GM23338 (cell line): ENCODE results near the gene BHLHE23. TPM values are rescaled to one million over a fixed set of nuclear protein-coding genes. Genes with fewer than 3 reads are reported as not detected.

ENCODE experiments used
- ATAC-seq: fragments of 200-7000 bp; cut with Tn5 transposase; 3 replicates; pipeline ENCODE4 v1.9.1; 2020
- DNase-seq: peaks from one replicate; pipeline ENCODE4 v3.0.0-alpha.2; 2015; ENCODE audit warnings: low spot score
- H2AFZ ChIP-seq: fragments of 200-600 bp; sonication (generic); 2 replicates; pipeline ENCODE4 v1.8.0; 2016; ENCODE audit warnings: antibody characterized with exemption, mild to moderate bottlenecking, moderate library complexity
- H3F3A ChIP-seq: fragments of 200-600 bp; sonication (generic); replicated peaks from 2 replicates; pipeline ENCODE4 v1.8.0; 2017; ENCODE audit warnings: antibody characterized with exemption, mixed run types, low read depth
- H3K27ac ChIP-seq: fragments of 200-600 bp; sonication (generic); 2 replicates; pipeline ENCODE4 v1.6.1; 2016; ENCODE audit warnings: low read depth
- H3K27me3 ChIP-seq: fragments of 200-600 bp; sonication (generic); 2 replicates; pipeline ENCODE4 v1.8.0; 2016; ENCODE audit warnings: mild to moderate bottlenecking, mixed run types, moderate library complexity; ENCODE audit not compliant: insufficient read depth
- H3K36me3 ChIP-seq: fragments of 200-600 bp; sonication (generic); 2 replicates; pipeline ENCODE4 v1.8.0; 2016; ENCODE audit warnings: mild to moderate bottlenecking; ENCODE audit not compliant: insufficient read depth
- H3K4me1 ChIP-seq: fragments of 200-600 bp; sonication (generic); 2 replicates; pipeline ENCODE4 v1.8.0; 2016; ENCODE audit warnings: mild to moderate bottlenecking, moderate library complexity; ENCODE audit not compliant: insufficient read depth
- H3K4me2 ChIP-seq: fragments of 200-600 bp; sonication (generic); 2 replicates; pipeline ENCODE4 v1.7.1; 2017; ENCODE audit warnings: mixed run types
- H3K4me3 ChIP-seq: fragments of 200-600 bp; sonication (generic); 2 replicates; pipeline ENCODE4 v1.6.1; 2016; ENCODE audit warnings: mixed run types
- H3K79me2 ChIP-seq: fragments of 200-600 bp; sonication (generic); replicated peaks from 2 replicates; pipeline ENCODE4 v1.8.0; 2017; ENCODE audit warnings: mild to moderate bottlenecking; ENCODE audit not compliant: insufficient read depth
- H3K9me2 ChIP-seq: fragments of 200-600 bp; sonication (generic); 2 replicates; pipeline ENCODE4 v1.8.0; 2017; ENCODE audit not compliant: insufficient read depth
- H4K20me1 ChIP-seq: fragments of 200-600 bp; sonication (generic); replicated peaks from 2 replicates; pipeline ENCODE4 v1.8.0; 2017; ENCODE audit warnings: mild to moderate bottlenecking; ENCODE audit not compliant: insufficient read depth
- H3K27ac Mint-ChIP-seq: 2 replicates; pipeline ENCODE4 v1.8.0; 2020; ENCODE audit warnings: inconsistent platforms, mild to moderate bottlenecking, moderate library complexity, mixed read lengths
- H3K27me3 Mint-ChIP-seq: 3 replicates; pipeline ENCODE4 v1.8.0; 2022; ENCODE audit warnings: low read depth, mild to moderate bottlenecking, moderate library complexity, mixed read lengths, inconsistent platforms; ENCODE audit not compliant: insufficient read depth, poor library complexity
- H3K36me3 Mint-ChIP-seq: 3 replicates; pipeline ENCODE4 v1.8.0; 2021; ENCODE audit warnings: low read depth, mild to moderate bottlenecking, inconsistent platforms, moderate library complexity, mixed read lengths
- H3K4me1 Mint-ChIP-seq: 3 replicates; pipeline ENCODE4 v1.8.0; 2020; ENCODE audit warnings: mild to moderate bottlenecking, inconsistent platforms, mixed read lengths
- H3K4me3 Mint-ChIP-seq: 3 replicates; pipeline ENCODE4 v1.8.0; 2021; ENCODE audit warnings: moderate library complexity, mild to moderate bottlenecking, inconsistent platforms, mixed read lengths
- H3K9me3 Mint-ChIP-seq: 3 replicates; pipeline ENCODE4 v1.8.0; 2020; ENCODE audit warnings: moderate library complexity, mild to moderate bottlenecking, inconsistent platforms, mixed read lengths
- CREB1 ChIP-seq: fragments of 250-450 bp; sonication (Bioruptor Pico); IDR thresholded peaks from 2 replicates; pipeline ENCODE4 v1.5.0; 2020; ENCODE audit warnings: low read depth, mild to moderate bottlenecking, moderate library complexity
- CTCF ChIP-seq, 2 experiments: fragments of 200-600 bp in 1 of 2; sonication (generic) in 1 of 2; conservative IDR thresholded peaks; 2 replicates each; pipeline versions ENCODE4 v1.5.1 to v1.6.1; 2016 to 2017; ENCODE audit warnings: antibody characterized with exemption in 2 of 2, low read depth in 2 of 2, mild to moderate bottlenecking in 2 of 2, moderate library complexity in 1 of 2
- ETS1 ChIP-seq: IDR thresholded peaks from 2 replicates; pipeline ENCODE4 v1.6.1; 2016; ENCODE audit warnings: antibody characterized with exemption
- EZH2 ChIP-seq: fragments of 200-600 bp; sonication (generic); IDR thresholded peaks from one replicate; pipeline ENCODE4 v1.8.0; 2017; ENCODE audit warnings: antibody characterized with exemption, mild to moderate bottlenecking, low read depth; ENCODE audit not compliant: unreplicated experiment
- EZH2phosphoT487 ChIP-seq: fragments of 200-600 bp; sonication (generic); IDR thresholded peaks from one replicate; pipeline ENCODE4 v1.8.1; 2018; ENCODE audit warnings: antibody characterized with exemption; ENCODE audit not compliant: unreplicated experiment
- JUNB ChIP-seq: IDR thresholded peaks from one replicate; pipeline ENCODE4 v1.6.1; 2016; ENCODE audit warnings: antibody characterized with exemption; ENCODE audit not compliant: unreplicated experiment
- NANOG ChIP-seq: IDR thresholded peaks from 2 replicates; pipeline ENCODE4 v1.6.1; 2016; ENCODE audit warnings: antibody characterized with exemption, borderline replicate concordance
- POLR2AphosphoS5 ChIP-seq: IDR thresholded peaks from 2 replicates; pipeline ENCODE4 v1.6.1; 2016; ENCODE audit warnings: antibody characterized with exemption, low read depth
- ZNF114 ChIP-seq: fragments of 250-450 bp; sonication (Bioruptor Pico); IDR thresholded peaks from 2 replicates; pipeline ENCODE4 v1.5.0; 2020; ENCODE audit warnings: mild to moderate bottlenecking, moderate library complexity
- ZNF331 ChIP-seq: fragments of 250-450 bp; sonication (Bioruptor Pico); IDR thresholded peaks from 2 replicates; pipeline ENCODE4 v1.5.0; 2020; ENCODE audit warnings: low read depth, mild to moderate bottlenecking, moderate library complexity
- ZNF462 ChIP-seq: fragments of 250-450 bp; sonication (Bioruptor Pico); IDR thresholded peaks from 2 replicates; pipeline ENCODE4 v1.5.0; 2020; ENCODE audit warnings: mild to moderate bottlenecking, moderate library complexity
- polyA plus RNA-seq: library from polyadenylated mRNA; unstranded; fragments of >200 nt; fragmentation: Nextera tagmentation; extraction: Ambion mirVana; gene quantifications from 2 replicates; pipeline ENCODE4 v1.2.1, GENCODE V29; 2016
- total RNA-seq: library from RNA; depleted of rRNA; stranded (reverse); fragments of >200 nt; shearing (Covaris generic); gene quantifications from 2 replicates; pipeline ENCODE4 v1.2.3, GENCODE V29; 2014

Gene BHLHE23
- total and polyA plus RNA-seq, 2 experiments from 2014 or later, result 0.52 to 5.0 TPM

- no peak overlapping the region for H3K27ac ChIP-seq
- H3K9me3 Mint-ChIP-seq, result peaks cover 20% of the 10 kb centered on the region; the same call in 2 of the 3 replicates
- no peaks in the 10 kb centered on the region for H3K4me1 ChIP-seq
- no peaks in the 10 kb centered on the region; the same call in 1 of the 2 replicates for H3K27me3 ChIP-seq
- TF ChIP-seq NANOG (no peak), POLR2AphosphoS5 (no peak), ZNF331 (no peak), ETS1 (no peak)
- H3K27ac Mint-ChIP-seq, result no peak overlapping the region
- H3K27me3 Mint-ChIP-seq, result peaks cover 9% of the 10 kb centered on the region
- H4K20me1 ChIP-seq, result no peaks in the 10 kb centered on the region
- H3K79me2 ChIP-seq, result no peaks in the 10 kb centered on the region
- H3K4me3 Mint-ChIP-seq, result no peak overlapping the region
- H3F3A ChIP-seq, result peaks cover 5% of the 10 kb centered on the region; the same call in 1 of the 2 replicates
- ATAC-seq, result no peak
- H3K9me2 ChIP-seq, result no peaks in the 10 kb centered on the region
- no peak overlapping the region for H3K4me2 ChIP-seq
- peaks cover 9% of the 10 kb centered on the region; the same call in 1 of the 3 replicates for H3K36me3 Mint-ChIP-seq
- no peak for DNase-seq
- H3K4me3 ChIP-seq, result no peak overlapping the region
- H3K4me1 Mint-ChIP-seq, result peaks cover 9% of the 10 kb centered on the region
- no peaks in the 10 kb centered on the region for H3K36me3 ChIP-seq
- H2AFZ ChIP-seq, result no peak overlapping the region
These were observed 45.1 kb upstream of the BHLHE23 start for GRCh38 chr20:63051911-63052310.

GRCh38 chr20:63051186-63051860 is 44.6 kb upstream of the BHLHE23 start:
- H3K9me2 ChIP-seq, result no peaks in the 10 kb centered on the region
- TF ChIP-seq JUNB (no peak), ZNF114 (no peak), CTCF (conservative IDR thresholded peaks at IDR 0.05; ENCODE audit: low read depth in 2 of 2) (no peak), NANOG (no peak), EZH2phosphoT487 (no peak), ZNF462 (no peak), ETS1 (no peak), ZNF331 (no peak), CREB1 (CRISPR knock-in tag) (no peak), EZH2 (no peak)

More at GRCh38 chr20:63051186-63051860, 44.6 kb upstream of the BHLHE23 start:
- Histone ChIP-seq H3K27me3 (no peaks in the 10 kb centered on the region), H3K4me1 (no peaks in the 10 kb centered on the region), H3K27ac (no peak overlapping the region), H3K79me2 (no peaks in the 10 kb centered on the region), H3K36me3 (no peaks in the 10 kb centered on the region), H2AFZ (no peak overlapping the region), H4K20me1 (no peaks in the 10 kb centered on the region), H3K4me2 (no peak overlapping the region), H3K4me3 (no peak overlapping the region), H3F3A (0 out of 2 replicates have a peak, but pooled peaks cover 3% of the 10 kb centered on the region)
- Mint-ChIP-seq H3K36me3 (peaks cover 9% of the 10 kb centered on the region; the same call in 1 of the 3 replicates), H3K4me1 (peaks cover 9% of the 10 kb centered on the region), H3K27ac (no peak overlapping the region), H3K27me3 (peaks cover 9% of the 10 kb centered on the region), H3K9me3 (peaks cover 20% of the 10 kb centered on the region; the same call in 2 of the 3 replicates), H3K4me3 (no peak overlapping the region; the same call in 2 of the 3 replicates)
- DNase-seq, result no peak
- no peak for ATAC-seq
